HL-60 (cell line): ENCODE results near the gene DDR2.
"Not testable (repeated sequence)": the region's sequence is repeated elsewhere in the genome, so short reads cannot be mapped to it uniquely, and the experiment has no call there.

Source experiments
- CTCF ChIP-seq: IDR thresholded peaks from one replicate; pipeline ENCODE4 v1.5.1; 2011; ENCODE audit warnings: low read length, control low read depth, inconsistent platforms; ENCODE audit not compliant: insufficient read depth
- GABPA ChIP-seq: IDR thresholded peaks from 2 replicates; pipeline ENCODE4 v1.6.1; 2012; ENCODE audit warnings: low read depth
- POLR2AphosphoS5 ChIP-seq: IDR thresholded peaks from 2 replicates; pipeline ENCODE4 v1.6.1; 2012; ENCODE audit warnings: low read depth
- SPI1 ChIP-seq: IDR thresholded peaks from 2 replicates; pipeline ENCODE4 v1.6.1; 2012; ENCODE audit warnings: low read depth, mild to moderate bottlenecking, borderline replicate concordance
- TF ChIP-seq, protein P1 (sequence below): IDR thresholded peaks from 2 replicates; pipeline ENCODE4 v1.6.1; 2012; ENCODE audit warnings: low read depth; ENCODE audit not compliant: insufficient replicate concordance

- TF ChIP-seq POLR2AphosphoS5, CTCF, SPI1, GABPA: not testable (repeated sequence)
- TF ChIP-seq, protein P1, sequence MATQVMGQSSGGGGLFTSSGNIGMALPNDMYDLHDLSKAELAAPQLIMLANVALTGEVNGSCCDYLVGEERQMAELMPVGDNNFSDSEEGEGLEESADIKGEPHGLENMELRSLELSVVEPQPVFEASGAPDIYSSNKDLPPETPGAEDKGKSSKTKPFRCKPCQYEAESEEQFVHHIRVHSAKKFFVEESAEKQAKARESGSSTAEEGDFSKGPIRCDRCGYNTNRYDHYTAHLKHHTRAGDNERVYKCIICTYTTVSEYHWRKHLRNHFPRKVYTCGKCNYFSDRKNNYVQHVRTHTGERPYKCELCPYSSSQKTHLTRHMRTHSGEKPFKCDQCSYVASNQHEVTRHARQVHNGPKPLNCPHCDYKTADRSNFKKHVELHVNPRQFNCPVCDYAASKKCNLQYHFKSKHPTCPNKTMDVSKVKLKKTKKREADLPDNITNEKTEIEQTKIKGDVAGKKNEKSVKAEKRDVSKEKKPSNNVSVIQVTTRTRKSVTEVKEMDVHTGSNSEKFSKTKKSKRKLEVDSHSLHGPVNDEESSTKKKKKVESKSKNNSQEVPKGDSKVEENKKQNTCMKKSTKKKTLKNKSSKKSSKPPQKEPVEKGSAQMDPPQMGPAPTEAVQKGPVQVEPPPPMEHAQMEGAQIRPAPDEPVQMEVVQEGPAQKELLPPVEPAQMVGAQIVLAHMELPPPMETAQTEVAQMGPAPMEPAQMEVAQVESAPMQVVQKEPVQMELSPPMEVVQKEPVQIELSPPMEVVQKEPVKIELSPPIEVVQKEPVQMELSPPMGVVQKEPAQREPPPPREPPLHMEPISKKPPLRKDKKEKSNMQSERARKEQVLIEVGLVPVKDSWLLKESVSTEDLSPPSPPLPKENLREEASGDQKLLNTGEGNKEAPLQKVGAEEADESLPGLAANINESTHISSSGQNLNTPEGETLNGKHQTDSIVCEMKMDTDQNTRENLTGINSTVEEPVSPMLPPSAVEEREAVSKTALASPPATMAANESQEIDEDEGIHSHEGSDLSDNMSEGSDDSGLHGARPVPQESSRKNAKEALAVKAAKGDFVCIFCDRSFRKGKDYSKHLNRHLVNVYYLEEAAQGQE: not testable (repeated sequence)
These were observed 152.7 kb downstream of the DDR2 start for GRCh38 chr1:162784926-162785325.
